GM12892 (cell line): Measurements from ENCODE around the gene HSPA12A.

Source experiments
- POLR2A ChIP-seq: IDR thresholded peaks from 2 replicates; pipeline ENCODE4 v1.6.1; 2011; ENCODE audit warnings: low read depth, low read length, control low read depth
- POLR2AphosphoS5 ChIP-seq: IDR thresholded peaks from 2 replicates; pipeline ENCODE4 v1.6.1; 2011; ENCODE audit warnings: low read depth, low read length, control low read depth
- TAF1 ChIP-seq: IDR thresholded peaks from 2 replicates; pipeline ENCODE4 v1.6.1; 2011; ENCODE audit warnings: low read depth, mild to moderate bottlenecking, control low read depth, low read length, borderline replicate concordance

GRCh38 chr10:116719804-116720203 is 22.6 kb downstream of the HSPA12A start:
- TF ChIP-seq POLR2AphosphoS5 = no peak
- TF ChIP-seq POLR2A = no peak
- no peak for TF ChIP-seq TAF1
